H1 (cell line): ENCODE results near the gene OXSR1. TPM values are rescaled to one million over a fixed set of nuclear protein-coding genes. Genes with fewer than 3 reads are reported as not detected.

Experiments used
- CTCF ChIA-PET: fragments of 300-600 bp; sonication (Branson Sonifier 250); formaldehyde crosslinking; loops from one replicate; lab custom pipeline; 2021; ENCODE audit not compliant: partially characterized antibody; lab: Charles Lee
- POLR2A ChIA-PET: fragments of 300-600 bp; sonication (Branson Sonifier 250); formaldehyde crosslinking; loops from one replicate; lab custom pipeline; 2021; ENCODE audit warnings: inconsistent platforms; ENCODE audit not compliant: partially characterized antibody; lab: Charles Lee
- DNase-seq, 2 experiments: peaks; one replicate each; pipeline versions ENCODE4 v3.0.0 to v3.0.0-alpha.2; 2010 to 2022; ENCODE audit warnings: low spot score in 2 of 2, low read depth in 1 of 2, mixed read lengths in 1 of 2
- FAIRE-seq: peaks from 2 replicates; lab custom pipeline; 2011; peaks lifted over from hg19 to GRCh38; lab: Jason Lieb, UNC
- H2AFZ ChIP-seq: 2 replicates; pipeline ENCODE4 v1.8.1; 2012; ENCODE audit warnings: low read length, inconsistent platforms
- H2AK5ac ChIP-seq: 2 replicates; pipeline ENCODE4 v1.6.1; 2013; ENCODE audit warnings: low read depth, low read length
- H2BK120ac ChIP-seq: replicated peaks from 2 replicates; pipeline ENCODE3; 2013; ENCODE audit warnings: low read depth, low read length, inconsistent platforms
- H2BK12ac ChIP-seq: 2 replicates; pipeline ENCODE4 v1.6.1; 2013; ENCODE audit warnings: low read depth, low read length
- H2BK15ac ChIP-seq: 2 replicates; pipeline ENCODE4 v1.6.1; 2013; ENCODE audit warnings: low read length
- H2BK20ac ChIP-seq: 2 replicates; pipeline ENCODE4 v1.6.1; 2013; ENCODE audit warnings: low read length
- H2BK5ac ChIP-seq: 2 replicates; pipeline ENCODE4 v1.6.1; 2013; ENCODE audit warnings: low read depth, low read length
- H3K14ac ChIP-seq: 2 replicates; pipeline ENCODE4 v1.6.1; 2013; ENCODE audit warnings: inconsistent platforms; ENCODE audit not compliant: insufficient read length
- H3K18ac ChIP-seq: 2 replicates; pipeline ENCODE4 v1.6.1; 2013; ENCODE audit warnings: low read length; ENCODE audit errors: extremely low read depth
- H3K23ac ChIP-seq: 2 replicates; pipeline ENCODE4 v1.6.1; 2013; ENCODE audit warnings: inconsistent platforms; ENCODE audit not compliant: insufficient read length
- H3K23me2 ChIP-seq: 2 replicates; pipeline ENCODE4 v1.6.1; 2013; ENCODE audit warnings: low read depth, low read length
- H3K27ac ChIP-seq: 2 replicates; pipeline ENCODE4 v1.6.1; 2011; ENCODE audit warnings: low read depth, low read length, inconsistent platforms
- H3K27me3 ChIP-seq, 4 experiments: replicated peaks in 1 of 4; 1 replicate in 1 of 4; 2 replicates in 3 of 4; pipeline versions ENCODE4 v1.6.1 to v1.8.1; 2011 to 2013; ENCODE audit warnings: low read length in 3 of 4, mild to moderate bottlenecking in 3 of 4, inconsistent platforms in 2 of 4, mixed read lengths in 2 of 4, moderate library complexity in 1 of 4; ENCODE audit not compliant: control insufficient read depth in 3 of 4, insufficient read depth in 3 of 4; ENCODE audit errors: extremely low read depth in 1 of 4
- H3K36me3 ChIP-seq, 4 experiments: 2 replicates each; pipeline versions ENCODE4 v1.6.1 to v1.8.1; 2011 to 2013; ENCODE audit warnings: mild to moderate bottlenecking in 4 of 4, low read length in 3 of 4, moderate library complexity in 2 of 4, control low read depth in 1 of 4, inconsistent platforms in 1 of 4; ENCODE audit not compliant: insufficient read depth in 4 of 4, control insufficient read depth in 2 of 4
- H3K4ac ChIP-seq: replicated peaks from 2 replicates; pipeline ENCODE3; 2013; ENCODE audit warnings: low read length, low read depth, mixed read lengths, inconsistent platforms; ENCODE audit not compliant: insufficient read length
- H3K4me1 ChIP-seq, 4 experiments: replicated peaks in 1 of 4; 1 replicate in 1 of 4; 2 replicates in 3 of 4; pipeline versions ENCODE4 v1.6.1 to v1.8.1; 2011 to 2013; ENCODE audit warnings: low read length in 3 of 4, inconsistent platforms in 2 of 4, mixed read lengths in 1 of 4; ENCODE audit not compliant: insufficient read depth in 4 of 4, control insufficient read depth in 3 of 4
- H3K4me2 ChIP-seq, 2 experiments: 2 replicates each; pipeline versions ENCODE4 v1.6.1 to v1.8.1; 2011 to 2013; ENCODE audit warnings: low read depth in 2 of 2, low read length in 2 of 2, control low read depth in 1 of 2, inconsistent platforms in 1 of 2, mild to moderate bottlenecking in 1 of 2; ENCODE audit not compliant: insufficient read depth in 1 of 2
- H3K4me3 ChIP-seq, 4 experiments: fragments of 200-600, 300-600 bp in 1 of 4; sonication (generic), shearing (Covaris generic), sonication (Bioruptor Twin) in 1 of 4; 2 replicates each; pipeline versions ENCODE4 v1.5.1 to v1.8.1; 2011 to 2016; ENCODE audit warnings: low read length in 4 of 4, low read depth in 3 of 4, control low read depth in 2 of 4, inconsistent platforms in 2 of 4, mild to moderate bottlenecking in 2 of 4, mixed read lengths in 1 of 4, moderate library complexity in 1 of 4; ENCODE audit not compliant: insufficient read depth in 2 of 4; ENCODE audit errors: extremely low read depth in 1 of 4
- H3K56ac ChIP-seq: replicated peaks from 2 replicates; pipeline ENCODE3; 2013; ENCODE audit warnings: low read depth, mild to moderate bottlenecking, mixed read lengths, low read length, inconsistent platforms; ENCODE audit not compliant: insufficient read length
- H3K79me1 ChIP-seq: 2 replicates; pipeline ENCODE4 v1.6.1; 2013; ENCODE audit warnings: low read depth, low read length, control low read depth
- H3K79me2 ChIP-seq, 2 experiments: 2 replicates each; pipeline versions ENCODE4 v1.6.1 to v1.8.1; 2012 to 2013; ENCODE audit warnings: low read length in 2 of 2, mild to moderate bottlenecking in 2 of 2, inconsistent platforms in 1 of 2; ENCODE audit not compliant: insufficient read depth in 2 of 2, control insufficient read depth in 1 of 2
- H3K9ac ChIP-seq, 4 experiments: replicated peaks in 1 of 4; 1 replicate in 1 of 4; 2 replicates in 3 of 4; pipeline versions ENCODE4 v1.6.1 to v1.8.1; 2011 to 2013; ENCODE audit warnings: low read depth in 3 of 4, low read length in 3 of 4, control low read depth in 2 of 4, mild to moderate bottlenecking in 2 of 4, moderate library complexity in 2 of 4, inconsistent platforms in 1 of 4; ENCODE audit errors: extremely low read depth in 1 of 4
- H3K9me3 ChIP-seq, 2 experiments: 2 replicates each; pipeline versions ENCODE4 v1.6.1 to v1.8.1; 2012 to 2013; ENCODE audit warnings: mild to moderate bottlenecking in 2 of 2, moderate library complexity in 2 of 2, control low read depth in 1 of 2, inconsistent platforms in 1 of 2, low read depth in 1 of 2, low read length in 1 of 2, mixed read lengths in 1 of 2; ENCODE audit not compliant: insufficient read depth in 2 of 2
- H4K20me1 ChIP-seq, 2 experiments: replicated peaks in 1 of 2; 2 replicates each; pipeline versions ENCODE3 to v1.8.1; 2011 to 2013; ENCODE audit warnings: inconsistent platforms in 2 of 2, low read length in 2 of 2, mild to moderate bottlenecking in 1 of 2; ENCODE audit not compliant: insufficient read depth in 2 of 2, control insufficient read depth in 1 of 2
- H4K5ac ChIP-seq: 2 replicates; pipeline ENCODE4 v1.6.1; 2013; ENCODE audit warnings: low read length, low read depth, mixed read lengths, inconsistent platforms; ENCODE audit not compliant: insufficient read length
- H4K8ac ChIP-seq: 2 replicates; pipeline ENCODE4 v1.8.0; 2013; ENCODE audit warnings: mild to moderate bottlenecking, moderate library complexity, low read length, inconsistent platforms; ENCODE audit not compliant: insufficient read depth; ENCODE audit errors: extremely low read depth
- H4K91ac ChIP-seq: replicated peaks from 2 replicates; pipeline ENCODE3; 2013; ENCODE audit warnings: low read length, mixed read lengths, inconsistent platforms; ENCODE audit not compliant: insufficient read length
- CEBPB ChIP-seq: IDR thresholded peaks from 2 replicates; pipeline ENCODE4 v1.6.1; 2012; ENCODE audit warnings: low read depth, low read length
- CHD2 ChIP-seq: IDR thresholded peaks from 2 replicates; pipeline ENCODE4 v1.6.1; 2012; ENCODE audit warnings: low read length, improper control_type of control experiment
- CTBP2 ChIP-seq: IDR thresholded peaks from 2 replicates; pipeline ENCODE4 v1.7.0; 2011; ENCODE audit warnings: borderline replicate concordance, mild to moderate bottlenecking, moderate library complexity, mixed read lengths, low read length; ENCODE audit not compliant: insufficient read depth, insufficient read length
- E2F6 ChIP-seq: IDR thresholded peaks from 2 replicates; pipeline ENCODE4 v1.6.1; 2012; ENCODE audit warnings: inconsistent platforms
- EP300 ChIP-seq, 2 experiments: IDR thresholded peaks; 1 replicate in 1 of 2; 2 replicates in 1 of 2; pipeline ENCODE4 v1.6.1; 2011 to 2012; ENCODE audit warnings: low read depth in 2 of 2, low read length in 2 of 2, mild to moderate bottlenecking in 2 of 2, borderline replicate concordance in 1 of 2, inconsistent platforms in 1 of 2, moderate library complexity in 1 of 2
- KDM4A ChIP-seq: IDR thresholded peaks from one replicate; pipeline ENCODE4 v1.7.1; 2012; ENCODE audit warnings: low read depth, mild to moderate bottlenecking, moderate library complexity, low read length, inconsistent platforms; ENCODE audit not compliant: severe bottlenecking
- MAFK ChIP-seq: IDR thresholded peaks from 2 replicates; pipeline ENCODE4 v1.6.1; 2012; ENCODE audit warnings: low read depth, mild to moderate bottlenecking, improper control_type of control experiment, low read length
- RAD21 ChIP-seq, 2 experiments: IDR thresholded peaks in 1 of 2; conservative IDR thresholded peaks in 1 of 2; 2 replicates each; pipeline ENCODE4 v1.6.1; 2011; ENCODE audit warnings: low read depth in 2 of 2, low read length in 2 of 2, improper control_type of control experiment in 1 of 2, inconsistent platforms in 1 of 2, mild to moderate bottlenecking in 1 of 2, moderate library complexity in 1 of 2
- RNF2 ChIP-seq: fragments of 200-900, 300-1000 bp; sonication (generic); IDR thresholded peaks from 2 replicates; pipeline ENCODE4 v1.7.1; 2016; ENCODE audit warnings: borderline replicate concordance, low read depth, mild to moderate bottlenecking, antibody characterized with exemption, low read length; ENCODE audit not compliant: poor library complexity, severe bottlenecking; ENCODE audit errors: missing control alignments
- SUZ12 ChIP-seq: fragments of 200-600 bp; sonication (generic); IDR thresholded peaks from 2 replicates; pipeline ENCODE4 v1.6.1; 2012; ENCODE audit warnings: mild to moderate bottlenecking, inconsistent platforms, low read length, moderate library complexity, mixed read lengths
- ZNF274 ChIP-seq: IDR thresholded peaks from 2 replicates; pipeline ENCODE4 v1.7.0; 2012; ENCODE audit warnings: low read length, borderline replicate concordance; ENCODE audit errors: extremely low read depth
- WGBS, 2 experiments: shearing (Covaris generic) in 1 of 2; methylation state at CpG; one replicate each; pipeline versions ENCODE4 v1.1.6 to v1.1.7; 2013 to 2015; ENCODE audit warnings: low lambda C conversion rate in 2 of 2, mixed read lengths in 2 of 2, inconsistent platforms in 1 of 2, low coverage in 1 of 2, missing lambda C conversion rate in 1 of 2; ENCODE audit not compliant: insufficient replicate concordance in 2 of 2, insufficient coverage in 1 of 2, insufficient read length in 1 of 2; ENCODE audit errors: extremely low coverage in 1 of 2, missing lambda C conversion rate in 1 of 2; 5-methylcytosine and 5-hydroxymethylcytosine counted together
- polyA plus RNA-seq, 7 experiments: library from polyadenylated mRNA; depleted of rRNA in 3 of 7; stranded (reverse) in 5 of 7; unstranded in 2 of 7; fragments of >200 nt in 5 of 7; fragments of 200-250 nt in 2 of 7; gene quantifications; 1 replicate in 5 of 7; 2 replicates in 1 of 7; 4 replicates in 1 of 7; pipeline versions ENCODE4 v1.2.1 to v1.2.3, GENCODE V29; 2011 to 2013; ENCODE audit warnings: missing spikeins in 2 of 7, mixed read lengths in 2 of 7
- total RNA-seq: library from RNA; stranded (reverse); fragmentation: NEBNext Ultra II Directional; extraction: Animal tissue kit (Norgen Biotek cat#: 25700); gene quantifications from 2 replicates; pipeline ENCODE4 v1.2.1, GENCODE V29; 2021

Gene OXSR1
- total and polyA plus RNA-seq, 2 of the 8 experiments (the other 6 are each of a cell fraction or from before 2014, with no cell fraction given), result 25.1 to 47.0 TPM

DNA sequence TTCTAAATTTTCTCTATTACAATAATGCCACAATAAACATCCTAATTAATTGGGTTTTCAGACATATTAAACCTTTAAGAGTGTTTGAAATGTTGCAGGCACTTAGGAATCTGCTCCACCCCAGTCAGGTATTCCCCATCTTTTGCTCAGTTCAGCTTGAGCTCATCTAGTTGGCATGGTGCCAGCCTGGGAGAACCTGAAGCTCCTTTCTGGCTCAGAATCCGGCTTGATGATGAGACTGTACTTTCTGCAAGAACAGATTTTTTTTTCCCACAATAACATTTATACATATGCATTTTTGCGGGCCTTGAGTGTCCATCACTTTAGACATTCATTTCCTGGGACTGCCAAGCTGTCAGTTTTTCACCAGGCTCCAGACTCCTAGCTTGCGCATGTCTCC lies 7.7 kb upstream of the OXSR1 start:
- Histone ChIP-seq H3K36me3 (no peaks in the 10 kb centered on the region), H3K23ac (no peak overlapping the region), H3K79me1 (no peaks in the 10 kb centered on the region), H2BK20ac (no peak overlapping the region), H2BK5ac (no peak overlapping the region), H2AFZ (no peak overlapping the region), H4K5ac (no peak overlapping the region), H3K4ac (no peak overlapping the region), H4K8ac (no peak overlapping the region), H3K18ac (no peak overlapping the region), H2BK15ac (no peak overlapping the region), H2BK120ac (no peak overlapping the region), H3K14ac (no peak overlapping the region), H4K91ac (no peak overlapping the region), H3K27ac (no peak overlapping the region), H3K27me3 (no peaks in the 10 kb centered on the region), H3K4me2 (no peak overlapping the region), H3K79me2 (no peaks in the 10 kb centered on the region), H3K9ac (no peak overlapping the region), H3K9me3 (no peaks in the 10 kb centered on the region), H2BK12ac (no peak overlapping the region), H3K23me2 (no peaks in the 10 kb centered on the region), H4K20me1 (no peaks in the 10 kb centered on the region), H3K4me1 (no peaks in the 10 kb centered on the region; a peak in 1 of 7 replicates), H3K56ac (no peak overlapping the region), H2AK5ac (no peak overlapping the region), H3K4me3 (no peak overlapping the region)
- ChIA-PET POLR2A (interaction anchor here (1.0 kb wide), 1 partner anchor 15 kb away, joined by 3 read pairs; no protein-coding TSS in a partner anchor), CTCF (interaction anchor here (1.2 to 10.9 kb wide), 4 partner anchors 17 to 364 kb away, joined by 3 to 52 read pairs (median 4); partner anchors contain the start of genes ACAA1 and MYD88)
- FAIRE-seq (no peak), DNase-seq (no peak)
- WGBS, 2 experiments, result 85% methylated on average over 3 of the region's 3 CpGs; no CpG with 5 or more reads in 1 of the 2 experiments
- TF ChIP-seq CEBPB, result no peak
- TF ChIP-seq ZNF274, result no peak
- TF ChIP-seq E2F6, result no peak
- TF ChIP-seq KDM4A, result no peak
- no peak for TF ChIP-seq RNF2
- no peak for TF ChIP-seq EP300 (IDR thresholded peaks at IDR 0.05; ENCODE audit: borderline replicate concordance in 1 of 2, low read depth in 2 of 2, low read length in 2 of 2)
- no peak for TF ChIP-seq CTBP2
- no peak for TF ChIP-seq SUZ12
- no peak for TF ChIP-seq MAFK
- no peak for TF ChIP-seq RAD21 (IDR thresholded peaks at IDR 0.05 in 1 of 2, conservative IDR thresholded peaks at IDR 0.05 in 1 of 2; ENCODE audit: low read depth in 2 of 2, low read length in 2 of 2)
- no peak for TF ChIP-seq CHD2
